A673 (cell line): ENCODE measurements around the gene THOC7. TPM values are rescaled to one million over a fixed set of nuclear protein-coding genes. Genes with fewer than 3 reads are reported as not detected.

ENCODE experiments used
- BruUV-seq: library from RNA; stranded (reverse); fragments of 400-500 nt; replicated peaks from 2 replicates; lab custom pipeline; 2021; lab: Mats Ljungman, UMichigan
- CTCF ChIA-PET: fragments of 300-600 bp; sonication (Branson Sonifier 250); formaldehyde crosslinking; loops from one replicate; lab custom pipeline; 2022; ENCODE audit warnings: antibody characterized with exemption; lab: Charles Lee
- POLR2A ChIA-PET: fragments of 300-600 bp; sonication (Branson Sonifier 250); formaldehyde crosslinking; loops from one replicate; lab custom pipeline; 2022; ENCODE audit warnings: antibody characterized with exemption; ENCODE audit not compliant: low non-redundant PET; lab: Charles Lee
- DNase-seq: peaks from one replicate; pipeline ENCODE4 v3.0.0-alpha.2; 2015; ENCODE audit warnings: low spot score
- H3K27ac ChIP-seq: fragments of 200-600 bp; sonication (generic); 2 replicates; pipeline ENCODE4 v1.5.1; 2016; ENCODE audit warnings: mixed run types, low read depth, mild to moderate bottlenecking, mixed read lengths, antibody characterized with exemption, low read length; ENCODE audit not compliant: poor library complexity, severe bottlenecking
- H3K27me3 ChIP-seq: fragments of 200-600 bp; sonication (generic); replicated peaks from 2 replicates; pipeline ENCODE4 v1.6.1; 2017; ENCODE audit warnings: mixed run types, low read depth, mild to moderate bottlenecking, mixed read lengths, antibody characterized with exemption, low read length; ENCODE audit not compliant: insufficient read depth, poor library complexity
- H3K36me3 ChIP-seq: fragments of 200-600 bp; sonication (generic); 2 replicates; pipeline ENCODE4 v1.6.1; 2016; ENCODE audit warnings: mixed run types, mild to moderate bottlenecking, mixed read lengths, antibody characterized with exemption, low read length; ENCODE audit not compliant: insufficient read depth, poor library complexity, severe bottlenecking
- H3K4me1 ChIP-seq: fragments of 200-600 bp; sonication (generic); 2 replicates; pipeline ENCODE4 v1.6.1; 2017; ENCODE audit warnings: mixed run types, mild to moderate bottlenecking, mixed read lengths, antibody characterized with exemption, low read length; ENCODE audit not compliant: insufficient read depth, poor library complexity, severe bottlenecking
- H3K4me3 ChIP-seq: fragments of 200-600 bp; sonication (generic); 2 replicates; pipeline ENCODE4 v1.5.1; 2016; ENCODE audit warnings: low read depth, mixed run types, mild to moderate bottlenecking, mixed read lengths, low read length; ENCODE audit not compliant: poor library complexity, severe bottlenecking
- H3K9me3 ChIP-seq: fragments of 200-600 bp; sonication (generic); 2 replicates; pipeline ENCODE4 v1.6.1; 2016; ENCODE audit warnings: mixed run types, low read depth, mild to moderate bottlenecking, mixed read lengths, antibody characterized with exemption, low read length; ENCODE audit not compliant: poor library complexity, severe bottlenecking
- CTCF ChIP-seq: fragments of 300-800, 200-600 bp; sonication (generic); conservative IDR thresholded peaks from 2 replicates; pipeline ENCODE4 v1.5.1; 2017; ENCODE audit warnings: low read depth, mild to moderate bottlenecking, antibody characterized with exemption, low read length, moderate library complexity, mixed read lengths
- EZH2 ChIP-seq: fragments of 200-600 bp; sonication (generic); IDR thresholded peaks from 2 replicates; pipeline ENCODE4 v1.6.1; 2017; ENCODE audit warnings: borderline replicate concordance, low read depth, mild to moderate bottlenecking, mixed read lengths, antibody characterized with exemption, low read length; ENCODE audit not compliant: poor library complexity, severe bottlenecking
- intact Hi-C: fragments of 100-400 bp; cut with micrococcal nuclease; formaldehyde crosslinking; loops from one replicate; pipeline ENCODE4 v1.10.0; 2022; ENCODE audit not compliant: unreplicated experiment
- total RNA-seq: library from RNA; stranded (reverse); gene quantifications from 2 replicates; pipeline ENCODE4 v1.2.3, GENCODE V29; 2021

Gene THOC7
- total RNA-seq, 1 experiment from 2014 or later = 37.3 TPM

DNA sequence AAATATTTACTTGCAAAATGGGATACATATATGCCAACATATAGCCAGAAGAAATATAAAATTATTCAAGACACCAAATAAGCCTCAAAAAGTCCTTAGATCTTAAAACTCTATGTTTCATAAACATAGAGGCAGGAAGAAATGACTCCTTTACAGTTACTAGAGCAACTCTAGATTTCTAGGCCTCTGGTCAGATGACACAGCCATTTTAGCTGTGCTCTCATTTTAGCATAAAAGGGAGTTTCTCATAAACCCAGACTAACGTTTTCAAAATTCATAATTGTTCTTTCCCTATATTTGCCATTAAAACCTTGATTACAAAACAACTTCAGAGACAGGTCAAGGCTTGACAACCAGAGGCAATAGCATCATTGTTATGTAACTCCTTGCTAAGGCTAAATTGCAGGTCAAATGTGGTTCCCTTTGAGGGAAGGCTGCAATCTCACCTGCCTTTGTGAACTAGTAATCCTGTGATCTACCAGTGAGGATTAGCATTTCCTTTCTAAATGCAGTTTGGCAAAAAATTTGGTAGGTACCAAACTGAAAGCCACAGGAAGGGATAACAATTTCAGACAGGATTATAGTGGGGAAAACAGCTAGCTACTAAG is 8.2 kb downstream of the THOC7 start:
- H3K4me3 ChIP-seq = no peak overlapping the region
- no peaks in the 10 kb centered on the region for H3K36me3 ChIP-seq
- intact Hi-C loops = no loop called here
- no peak for DNase-seq
- TF ChIP-seq CTCF (no peak), EZH2 (no peak)
- no peak overlapping the region for H3K27ac ChIP-seq
- H3K9me3 ChIP-seq = no peaks in the 10 kb centered on the region
- BruUV-seq = no TSS peak
- no peaks in the 10 kb centered on the region for H3K27me3 ChIP-seq
- H3K4me1 ChIP-seq = no peaks in the 10 kb centered on the region
- ChIA-PET CTCF (no interaction called here), POLR2A (no interaction called here)

GRCh38 chr3:63853106-63853505 is 10.5 kb downstream of the THOC7 start:
- POLR2A ChIA-PET = no interaction called here
- no peaks in the 10 kb centered on the region for H3K36me3 ChIP-seq
- BruUV-seq = no TSS peak
- no peak for DNase-seq
- no peak for TF ChIP-seq CTCF
- TF ChIP-seq EZH2 = no peak
- intact Hi-C loops = no loop called here
- H3K4me3 ChIP-seq = no peak overlapping the region
- CTCF ChIA-PET = no interaction called here
- H3K9me3 ChIP-seq = no peaks in the 10 kb centered on the region
- H3K4me1 ChIP-seq = no peaks in the 10 kb centered on the region
- no peaks in the 10 kb centered on the region for H3K27me3 ChIP-seq
- H3K27ac ChIP-seq = no peak overlapping the region

DNA sequence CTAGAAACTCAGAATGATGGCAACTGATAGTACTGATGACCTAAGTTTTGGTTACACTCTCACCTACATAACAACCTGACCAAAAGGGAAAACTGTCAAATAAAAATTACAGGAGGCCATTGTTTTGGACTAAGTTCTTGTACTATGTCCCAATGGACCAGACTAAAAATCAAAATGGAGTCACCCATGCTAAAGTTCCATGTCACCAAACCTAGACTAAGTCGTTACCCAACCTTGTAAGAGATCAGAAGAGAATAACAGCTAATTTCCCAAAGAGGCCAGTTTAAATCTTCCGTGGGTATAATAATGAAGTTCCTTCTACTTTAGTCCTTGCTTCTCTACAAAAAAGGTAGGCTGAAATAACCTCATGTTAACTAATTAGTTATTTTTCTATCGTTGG is 12.3 kb downstream of the THOC7 start:
- H3K4me3 ChIP-seq = no peak overlapping the region
- H3K27me3 ChIP-seq = no peaks in the 10 kb centered on the region
- CTCF ChIA-PET = no interaction called here
- H3K9me3 ChIP-seq = no peaks in the 10 kb centered on the region
- no TSS peak for BruUV-seq
- no peak overlapping the region for H3K27ac ChIP-seq
- TF ChIP-seq CTCF = no peak
- no peaks in the 10 kb centered on the region for H3K4me1 ChIP-seq
- no peaks in the 10 kb centered on the region for H3K36me3 ChIP-seq
- POLR2A ChIA-PET = no interaction called here
- intact Hi-C loops = no loop called here
- DNase-seq = no peak
